Astrocyte (in vitro differentiated cells and primary cell): Measurements from ENCODE around the gene DAP. TPM values are rescaled to one million over a fixed set of nuclear protein-coding genes. Genes with fewer than 3 reads are reported as not detected.

Source experiments
- DNase-seq: peaks from one replicate; pipeline ENCODE4 v3.0.0-alpha.2; 2010; ENCODE audit warnings: low read depth
- FAIRE-seq: peaks from 2 replicates; lab custom pipeline; 2011; peaks lifted over from hg19 to GRCh38; lab: Jason Lieb, UNC
- H2AFZ ChIP-seq: 2 replicates; pipeline ENCODE4 v1.6.0; 2012; ENCODE audit warnings: low read depth, low read length, inconsistent platforms
- H3K27ac ChIP-seq: 2 replicates; pipeline ENCODE4 v1.5.1; 2011; ENCODE audit warnings: low read depth, low read length, inconsistent platforms
- H3K27me3 ChIP-seq: 2 replicates; pipeline ENCODE4 v1.6.0; 2011; ENCODE audit warnings: low read length, inconsistent platforms; ENCODE audit not compliant: insufficient read depth
- H3K36me3 ChIP-seq: 2 replicates; pipeline ENCODE4 v1.5.1; 2011; ENCODE audit warnings: low read length, inconsistent platforms; ENCODE audit not compliant: insufficient read depth
- H3K4me1 ChIP-seq: 2 replicates; pipeline ENCODE4 v1.5.1; 2011; ENCODE audit warnings: low read length, inconsistent platforms; ENCODE audit not compliant: insufficient read depth
- H3K4me2 ChIP-seq: 2 replicates; pipeline ENCODE4 v1.6.0; 2012; ENCODE audit warnings: low read length, inconsistent platforms
- H3K4me3 ChIP-seq: 2 replicates; pipeline ENCODE4 v1.5.1; 2011; ENCODE audit warnings: low read depth, mild to moderate bottlenecking, low read length, inconsistent platforms; ENCODE audit not compliant: insufficient read depth
- H3K79me2 ChIP-seq: 2 replicates; pipeline ENCODE4 v1.6.0; 2012; ENCODE audit warnings: mild to moderate bottlenecking, low read length, inconsistent platforms; ENCODE audit not compliant: insufficient read depth
- H3K9ac ChIP-seq: 2 replicates; pipeline ENCODE4 v1.6.0; 2012; ENCODE audit warnings: mild to moderate bottlenecking, low read length, inconsistent platforms
- H3K9me3 ChIP-seq: 2 replicates; pipeline ENCODE4 v1.5.1; 2012; ENCODE audit warnings: low read depth, mild to moderate bottlenecking, low read length, inconsistent platforms; ENCODE audit not compliant: insufficient read depth
- H4K20me1 ChIP-seq: 2 replicates; pipeline ENCODE4 v1.6.0; 2012; ENCODE audit warnings: low read length, inconsistent platforms; ENCODE audit not compliant: insufficient read depth
- H3K27ac Mint-ChIP-seq: one replicate; pipeline ENCODE4 v1.8.0; 2021; ENCODE audit warnings: mild to moderate bottlenecking, mixed read lengths; ENCODE audit not compliant: unreplicated experiment
- H3K27me3 Mint-ChIP-seq: one replicate; pipeline ENCODE4 v1.8.0; 2021; ENCODE audit warnings: low read depth, mixed read lengths; ENCODE audit not compliant: unreplicated experiment
- H3K36me3 Mint-ChIP-seq: one replicate; pipeline ENCODE4 v1.8.0; 2021; ENCODE audit warnings: low read depth, mixed read lengths; ENCODE audit not compliant: unreplicated experiment
- H3K4me1 Mint-ChIP-seq: one replicate; pipeline ENCODE4 v1.8.0; 2021; ENCODE audit warnings: low read depth, mixed read lengths; ENCODE audit not compliant: unreplicated experiment
- H3K4me3 Mint-ChIP-seq: one replicate; pipeline ENCODE4 v1.8.0; 2021; ENCODE audit warnings: mild to moderate bottlenecking, moderate library complexity, mixed read lengths; ENCODE audit not compliant: unreplicated experiment
- H3K9me3 Mint-ChIP-seq: one replicate; pipeline ENCODE4 v1.8.0; 2021; ENCODE audit warnings: mild to moderate bottlenecking, mixed read lengths; ENCODE audit not compliant: unreplicated experiment
- EZH2 ChIP-seq: IDR thresholded peaks from 2 replicates; pipeline ENCODE4 v1.6.1; 2012; ENCODE audit warnings: mild to moderate bottlenecking, low read length, inconsistent platforms; ENCODE audit not compliant: insufficient read depth
- total RNA-seq: library from RNA; stranded (reverse); gene quantifications from 2 replicates; pipeline ENCODE4 v1.2.1, GENCODE V29; 2021
- TF ChIP-seq, protein P1 (sequence below): IDR thresholded peaks from 2 replicates; pipeline ENCODE4 v1.5.1; 2011; ENCODE audit warnings: low read depth, mild to moderate bottlenecking, inconsistent platforms, low read length, moderate library complexity; ENCODE audit not compliant: insufficient read depth

Gene DAP
- total RNA-seq, 1 donor from 2014 or later: 239 TPM

DNA sequence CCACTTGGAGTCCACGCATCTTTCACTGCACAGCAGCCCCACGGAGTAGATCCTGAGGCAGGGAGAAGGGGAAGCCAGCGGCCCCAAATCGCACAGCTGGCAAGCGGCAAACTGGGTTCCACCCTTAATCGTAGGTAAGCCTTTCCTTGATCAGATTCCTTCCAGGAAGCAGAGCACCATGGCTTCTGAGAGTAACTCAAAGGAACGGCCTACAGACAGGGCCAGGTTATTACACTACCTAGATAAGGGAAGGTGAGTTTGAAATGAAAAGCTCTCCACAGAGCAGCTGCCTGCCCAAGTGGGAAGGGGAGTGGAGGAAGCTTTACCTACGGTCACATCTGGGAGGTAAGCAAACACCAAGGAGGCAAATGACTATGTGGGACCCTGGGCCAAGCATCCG lies 7.9 kb downstream of the DAP start:
- FAIRE-seq: no peak

GRCh38 chr5:10752451-10752850 lies 8.6 kb downstream of the DAP start:
- H3K27me3 ChIP-seq: no peaks in the 10 kb centered on the region
- FAIRE-seq (no peak), DNase-seq (no peak)
- no peak overlapping the region for H3K4me3 ChIP-seq
- peaks cover 98% of the 10 kb centered on the region for H4K20me1 ChIP-seq
- H3K4me3 Mint-ChIP-seq: no peak overlapping the region
- H3K36me3 ChIP-seq: peaks cover 21% of the 10 kb centered on the region
- no peak overlapping the region for H3K9ac ChIP-seq
- H3K4me1 ChIP-seq: peaks cover 8% of the 10 kb centered on the region
- H3K79me2 ChIP-seq: peaks cover 100% of the 10 kb centered on the region
- no peaks in the 10 kb centered on the region for H3K27me3 Mint-ChIP-seq
- no peak for TF ChIP-seq EZH2
- TF ChIP-seq, protein P1, sequence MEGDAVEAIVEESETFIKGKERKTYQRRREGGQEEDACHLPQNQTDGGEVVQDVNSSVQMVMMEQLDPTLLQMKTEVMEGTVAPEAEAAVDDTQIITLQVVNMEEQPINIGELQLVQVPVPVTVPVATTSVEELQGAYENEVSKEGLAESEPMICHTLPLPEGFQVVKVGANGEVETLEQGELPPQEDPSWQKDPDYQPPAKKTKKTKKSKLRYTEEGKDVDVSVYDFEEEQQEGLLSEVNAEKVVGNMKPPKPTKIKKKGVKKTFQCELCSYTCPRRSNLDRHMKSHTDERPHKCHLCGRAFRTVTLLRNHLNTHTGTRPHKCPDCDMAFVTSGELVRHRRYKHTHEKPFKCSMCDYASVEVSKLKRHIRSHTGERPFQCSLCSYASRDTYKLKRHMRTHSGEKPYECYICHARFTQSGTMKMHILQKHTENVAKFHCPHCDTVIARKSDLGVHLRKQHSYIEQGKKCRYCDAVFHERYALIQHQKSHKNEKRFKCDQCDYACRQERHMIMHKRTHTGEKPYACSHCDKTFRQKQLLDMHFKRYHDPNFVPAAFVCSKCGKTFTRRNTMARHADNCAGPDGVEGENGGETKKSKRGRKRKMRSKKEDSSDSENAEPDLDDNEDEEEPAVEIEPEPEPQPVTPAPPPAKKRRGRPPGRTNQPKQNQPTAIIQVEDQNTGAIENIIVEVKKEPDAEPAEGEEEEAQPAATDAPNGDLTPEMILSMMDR: no peak
- no peak overlapping the region for H3K4me2 ChIP-seq
- no peaks in the 10 kb centered on the region for H3K9me3 Mint-ChIP-seq
- no peak overlapping the region for H3K27ac Mint-ChIP-seq
- no peak overlapping the region for H2AFZ ChIP-seq
- H3K9me3 ChIP-seq: no peaks in the 10 kb centered on the region
- H3K36me3 Mint-ChIP-seq: peaks cover 34% of the 10 kb centered on the region
- H3K4me1 Mint-ChIP-seq: peaks cover 25% of the 10 kb centered on the region
- no peak overlapping the region for H3K27ac ChIP-seq

More for the DNA sequence above, 7.9 kb downstream of the DAP start:
- no peaks in the 10 kb centered on the region for H3K27me3 ChIP-seq
- peaks cover 15% of the 10 kb centered on the region for H3K4me1 ChIP-seq
- no peak overlapping the region for H3K4me2 ChIP-seq
- peaks cover 98% of the 10 kb centered on the region for H4K20me1 ChIP-seq
- Mint-ChIP-seq H3K36me3 (peaks cover 35% of the 10 kb centered on the region), H3K4me3 (no peak overlapping the region), H3K27ac (no peak overlapping the region), H3K27me3 (no peaks in the 10 kb centered on the region), H3K4me1 (peaks cover 30% of the 10 kb centered on the region), H3K9me3 (no peaks in the 10 kb centered on the region)
- H3K36me3 ChIP-seq: peaks cover 15% of the 10 kb centered on the region
- H2AFZ ChIP-seq: no peak overlapping the region
- no peak overlapping the region for H3K4me3 ChIP-seq
- H3K79me2 ChIP-seq: peaks cover 100% of the 10 kb centered on the region
- no peak for DNase-seq
- no peak overlapping the region for H3K27ac ChIP-seq
- TF ChIP-seq, protein P1: no peak
- TF ChIP-seq EZH2: no peak
- no peaks in the 10 kb centered on the region for H3K9me3 ChIP-seq
- no peak overlapping the region for H3K9ac ChIP-seq

- no peak overlapping the region for H3K27ac ChIP-seq
- no peak overlapping the region for H3K4me3 ChIP-seq
- no peak for DNase-seq
- H3K9me3 ChIP-seq: no peaks in the 10 kb centered on the region
- no peak overlapping the region for H3K4me2 ChIP-seq
- H3K36me3 ChIP-seq: peaks cover 33% of the 10 kb centered on the region
- H3K9me3 Mint-ChIP-seq: no peaks in the 10 kb centered on the region
- TF ChIP-seq, protein P1: no peak
- no peak for TF ChIP-seq EZH2
- no peak overlapping the region for H2AFZ ChIP-seq
- FAIRE-seq: no peak
- no peaks in the 10 kb centered on the region for H3K4me1 ChIP-seq
- H4K20me1 ChIP-seq: peaks cover 99% of the 10 kb centered on the region
- H3K36me3 Mint-ChIP-seq: peaks cover 39% of the 10 kb centered on the region
- H3K4me1 Mint-ChIP-seq: peaks cover 11% of the 10 kb centered on the region
- no peaks in the 10 kb centered on the region for H3K27me3 Mint-ChIP-seq
- no peaks in the 10 kb centered on the region for H3K27me3 ChIP-seq
- H3K4me3 Mint-ChIP-seq: no peak overlapping the region
- no peak overlapping the region for H3K27ac Mint-ChIP-seq
- no peak overlapping the region for H3K9ac ChIP-seq
- H3K79me2 ChIP-seq: peaks cover 90% of the 10 kb centered on the region
Observed at GRCh38 chr5:10750909-10751308, 10.1 kb downstream of the DAP start.
